Muscle of arm (tissue), 12 donors: ENCODE measurements around the gene PSME2. TPM values are rescaled to one million over a fixed set of nuclear protein-coding genes. Genes with fewer than 3 reads are reported as not detected.
A peak's percentile ranks its signal among the peaks of the same experiment; 100 is the strongest.

Source experiments
- DNase-seq: peaks from one replicate; pipeline ENCODE4 v3.0.0-alpha.2; 2013
- polyA plus RNA-seq, 12 donors: library from polyadenylated mRNA; unstranded; fragments of 120-200 nt; gene quantifications; one replicate each; pipeline ENCODE4 v1.2.1, GENCODE V29; 2013; ENCODE audit not compliant: insufficient read length in 12 of 12

PSME2 gene
- polyA plus RNA-seq, 12 donors: 68.9 to 105 (median 90.2) TPM; not detected in 1

GRCh38 chr14:24159777-24160498, 13.5 kb upstream of the PSME2 start:
- DNase-seq: no peak

- no peak for DNase-seq
These were observed 10.9 kb upstream of the PSME2 start for GRCh38 chr14:24157331-24157730.

GRCh38 chr14:24156840-24157239, 10.4 kb upstream of the PSME2 start:
- DNase-seq: no peak

DNA sequence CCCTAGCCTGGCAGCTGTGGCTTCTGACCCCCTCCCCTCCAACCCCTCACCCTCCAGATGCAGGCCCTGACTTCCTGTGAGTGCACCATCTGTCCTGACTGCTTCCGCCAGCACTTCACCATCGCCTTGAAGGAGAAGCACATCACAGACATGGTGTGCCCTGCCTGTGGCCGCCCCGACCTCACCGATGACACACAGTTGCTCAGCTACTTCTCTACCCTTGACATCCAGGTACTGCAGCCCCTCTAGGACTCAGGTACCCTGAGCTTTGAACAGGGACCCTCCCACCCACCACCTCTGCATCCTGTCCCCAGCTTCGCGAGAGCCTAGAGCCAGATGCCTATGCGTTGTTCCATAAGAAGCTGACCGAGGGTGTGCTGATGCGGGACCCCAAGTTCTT, 8.7 kb upstream of the PSME2 start:
- no peak for DNase-seq

GRCh38 chr14:24151404-24152080, 5.1 kb upstream of the PSME2 start:
- DNase-seq: no peak

DNA sequence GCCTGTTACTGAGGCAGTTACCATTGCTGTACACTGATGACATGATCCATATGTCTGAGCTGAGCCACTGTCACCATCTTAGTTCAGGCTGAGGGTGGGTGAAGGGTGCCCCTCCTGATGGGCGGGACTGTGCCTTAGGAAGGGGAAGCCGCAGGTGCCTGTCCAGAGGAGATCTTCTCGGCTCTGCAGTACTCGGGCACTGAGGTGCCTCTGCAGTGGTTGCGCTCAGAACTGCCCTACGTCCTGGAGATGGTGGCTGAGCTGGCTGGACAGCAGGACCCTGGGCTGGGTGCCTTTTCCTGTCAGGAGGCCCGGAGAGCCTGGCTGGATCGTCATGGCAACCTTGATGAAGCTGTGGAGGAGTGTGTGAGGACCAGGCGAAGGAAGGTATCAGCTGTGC, 4.6 kb upstream of the PSME2 start:
- DNase-seq: no peak

GRCh38 chr14:24150567-24150966, 4.2 kb upstream of the PSME2 start:
- no peak for DNase-seq

DNA sequence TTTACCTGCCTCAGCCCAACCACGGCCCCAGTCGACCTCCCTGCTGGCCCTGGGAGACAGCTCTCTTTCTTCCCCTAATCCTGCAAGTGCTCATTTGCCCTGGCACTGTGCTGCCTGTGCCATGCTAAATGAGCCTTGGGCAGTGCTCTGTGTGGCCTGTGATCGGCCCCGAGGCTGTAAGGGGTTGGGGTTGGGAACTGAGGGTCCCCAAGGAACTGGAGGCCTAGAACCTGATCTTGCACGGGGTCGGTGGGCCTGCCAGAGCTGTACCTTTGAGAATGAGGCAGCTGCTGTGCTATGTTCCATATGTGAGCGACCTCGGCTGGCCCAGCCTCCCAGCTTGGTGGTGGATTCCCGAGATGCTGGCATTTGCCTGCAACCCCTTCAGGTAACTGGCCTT, 3.7 kb upstream of the PSME2 start:
- DNase-seq: no peak

DNA sequence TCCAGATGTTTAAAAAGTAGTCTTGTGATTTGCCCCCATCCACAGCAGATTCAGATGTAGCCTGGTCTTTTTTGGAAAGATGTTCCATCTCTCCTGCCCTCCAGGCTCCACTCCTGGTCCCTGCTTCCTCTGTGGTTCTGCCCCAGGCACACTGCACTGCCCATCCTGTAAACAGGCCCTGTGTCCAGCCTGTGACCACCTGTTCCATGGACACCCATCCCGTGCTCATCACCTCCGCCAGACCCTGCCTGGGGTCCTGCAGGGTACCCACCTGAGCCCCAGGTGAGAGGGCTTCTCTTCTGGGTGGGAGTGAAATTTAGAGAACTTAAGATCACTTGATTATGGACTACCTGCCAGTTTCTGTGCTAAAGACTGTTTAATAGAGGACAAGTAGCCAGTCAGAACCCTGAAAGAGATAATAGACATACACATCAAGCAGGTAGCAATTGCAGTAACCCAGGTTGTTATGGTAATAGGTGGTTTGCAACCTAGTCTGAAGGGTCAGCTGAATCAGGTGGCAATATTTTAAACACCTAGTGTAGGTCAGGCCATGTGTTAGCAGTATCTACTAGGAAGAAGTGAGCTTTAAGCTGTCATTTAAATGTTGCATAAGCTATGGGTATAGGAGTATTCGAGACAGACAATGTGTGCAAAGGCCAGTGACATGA, 3.0 kb upstream of the PSME2 start:
- DNase-seq: no peak

DNA sequence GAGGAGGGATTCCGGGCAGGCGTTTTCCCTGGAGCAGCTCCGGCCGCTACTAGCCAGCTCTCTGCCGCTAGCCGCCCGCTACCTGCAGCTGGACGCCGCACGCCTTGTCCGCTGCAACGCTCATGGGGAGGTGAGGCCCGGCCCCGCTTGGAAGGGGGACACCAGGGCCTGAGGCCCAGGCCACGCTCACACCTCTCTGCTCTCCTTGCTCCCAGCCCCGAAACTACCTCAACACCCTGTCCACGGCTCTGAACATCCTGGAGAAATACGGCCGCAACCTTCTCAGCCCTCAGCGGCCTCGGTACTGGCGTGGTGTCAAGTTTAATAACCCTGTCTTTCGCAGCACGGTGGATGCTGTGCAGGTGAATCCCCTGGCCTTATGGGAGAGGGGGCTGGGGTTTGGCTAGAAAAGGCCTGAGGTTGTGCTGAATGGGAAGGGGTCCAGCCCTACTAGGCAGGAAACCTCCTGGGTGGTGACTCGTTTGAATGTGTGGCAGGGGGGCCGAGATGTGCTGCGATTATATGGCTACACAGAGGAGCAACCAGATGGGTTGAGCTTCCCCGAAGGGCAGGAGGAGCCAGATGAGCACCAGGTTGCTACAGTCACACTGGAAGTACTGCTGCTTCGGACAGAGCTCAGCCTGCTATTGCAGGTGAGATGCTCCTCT, 1.5 kb upstream of the PSME2 start:
- no peak for DNase-seq

DNA sequence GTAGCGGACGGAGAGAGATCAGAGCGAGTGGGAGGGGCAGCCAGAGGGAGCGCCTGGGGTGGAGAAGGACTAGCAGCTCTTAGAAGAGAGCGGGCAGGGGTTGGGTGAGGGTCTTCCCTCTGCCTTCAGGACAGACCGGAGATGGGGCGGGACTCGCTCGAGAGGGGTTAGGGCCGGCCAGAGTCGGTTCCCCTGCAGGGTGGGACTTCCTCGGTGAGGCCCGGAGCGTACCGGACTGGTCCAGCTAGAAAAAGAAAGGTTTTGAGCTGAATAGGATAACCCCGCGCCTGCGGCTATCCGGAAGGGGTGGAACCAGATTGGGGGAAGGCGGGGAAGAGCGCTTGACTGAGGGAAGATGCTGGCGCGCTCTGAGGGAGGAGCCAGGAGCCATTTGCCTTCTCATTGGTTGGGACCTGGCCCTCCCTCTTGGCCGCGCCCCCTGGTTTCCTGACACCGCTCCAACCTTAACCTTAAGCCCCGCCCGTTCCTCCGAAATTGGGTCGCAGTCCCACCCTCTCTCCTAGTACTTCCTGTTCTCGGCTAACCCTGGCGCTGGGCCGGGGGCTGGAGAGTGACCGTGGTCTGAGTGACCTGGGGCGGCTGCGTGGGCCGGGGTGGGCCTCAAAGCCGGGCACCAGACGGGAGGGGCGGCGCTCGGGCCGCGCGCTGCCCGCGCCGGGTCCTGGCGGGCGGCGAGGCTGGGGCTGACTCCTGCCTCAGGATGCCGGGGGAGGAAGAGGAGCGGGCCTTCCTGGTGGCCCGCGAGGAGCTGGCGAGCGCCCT, 759 bp upstream of the PSME2 start, which contains the start of gene RNF31:
TSS of gene RNF31 (plus strand) at position 521 of the 783 bp plus-strand sequence. CDS start at position 722, 201 bp downstream.
- DNase-seq: peak; percentile 99

GRCh38 chr14:24145690-24146452, 539 bp downstream of the PSME2 start:
- DNase-seq: no peak

DNA sequence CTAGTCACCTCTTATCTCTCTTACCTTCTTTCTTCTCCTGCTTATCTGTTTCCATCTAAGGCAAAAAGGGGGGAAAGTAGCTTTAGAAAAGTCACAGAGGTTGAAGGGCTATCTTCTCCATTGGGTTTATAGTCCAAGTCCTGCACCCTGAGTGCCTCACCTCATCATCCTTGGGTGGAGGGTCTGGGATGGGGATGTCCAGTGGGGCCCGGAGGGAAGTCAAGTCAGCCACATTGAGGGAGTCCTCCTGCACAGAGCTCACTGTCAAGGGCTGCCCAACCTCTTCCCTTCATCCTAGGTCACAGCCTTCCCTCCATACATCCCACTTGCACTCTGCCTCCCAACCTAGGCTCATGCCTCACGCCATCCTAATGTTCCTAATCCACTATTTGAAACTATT, 1.2 kb downstream of the PSME2 start:
- no peak for DNase-seq

GRCh38 chr14:24144451-24144850, 2.0 kb downstream of the PSME2 start:
- no peak for DNase-seq

DNA sequence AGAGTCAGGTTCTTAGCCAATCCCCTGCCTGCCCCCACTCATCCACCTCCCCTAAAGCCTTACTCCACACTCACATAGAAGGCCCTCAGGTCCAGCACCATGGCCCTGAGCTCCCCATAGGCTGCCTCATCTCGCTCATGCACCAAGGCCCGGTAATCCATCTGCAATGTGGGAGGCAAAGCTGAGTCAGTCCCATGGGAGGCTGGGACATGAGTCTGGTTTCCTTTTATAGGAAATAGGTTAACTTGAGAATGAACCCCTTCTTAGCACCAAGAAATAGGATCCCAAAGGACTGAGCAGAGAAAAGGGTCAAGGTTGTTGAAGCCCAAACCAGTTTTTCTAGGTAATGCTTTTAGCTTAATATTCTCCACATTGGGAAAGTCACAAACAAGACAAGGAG, 2.9 kb downstream of the PSME2 start:
- no peak for DNase-seq

- peak; percentile 99 for DNase-seq
These were observed 5.1 kb downstream of the PSME2 start, which contains the start of gene EMC9 for GRCh38 chr14:24141097-24141880. Gene EMC9 (minus strand): TSS chr14:24141591. CDS start chr14:24141304, 287 bp downstream.

- DNase-seq: no peak
These were observed 7.0 kb downstream of the PSME2 start for GRCh38 chr14:24139272-24139934.

DNA sequence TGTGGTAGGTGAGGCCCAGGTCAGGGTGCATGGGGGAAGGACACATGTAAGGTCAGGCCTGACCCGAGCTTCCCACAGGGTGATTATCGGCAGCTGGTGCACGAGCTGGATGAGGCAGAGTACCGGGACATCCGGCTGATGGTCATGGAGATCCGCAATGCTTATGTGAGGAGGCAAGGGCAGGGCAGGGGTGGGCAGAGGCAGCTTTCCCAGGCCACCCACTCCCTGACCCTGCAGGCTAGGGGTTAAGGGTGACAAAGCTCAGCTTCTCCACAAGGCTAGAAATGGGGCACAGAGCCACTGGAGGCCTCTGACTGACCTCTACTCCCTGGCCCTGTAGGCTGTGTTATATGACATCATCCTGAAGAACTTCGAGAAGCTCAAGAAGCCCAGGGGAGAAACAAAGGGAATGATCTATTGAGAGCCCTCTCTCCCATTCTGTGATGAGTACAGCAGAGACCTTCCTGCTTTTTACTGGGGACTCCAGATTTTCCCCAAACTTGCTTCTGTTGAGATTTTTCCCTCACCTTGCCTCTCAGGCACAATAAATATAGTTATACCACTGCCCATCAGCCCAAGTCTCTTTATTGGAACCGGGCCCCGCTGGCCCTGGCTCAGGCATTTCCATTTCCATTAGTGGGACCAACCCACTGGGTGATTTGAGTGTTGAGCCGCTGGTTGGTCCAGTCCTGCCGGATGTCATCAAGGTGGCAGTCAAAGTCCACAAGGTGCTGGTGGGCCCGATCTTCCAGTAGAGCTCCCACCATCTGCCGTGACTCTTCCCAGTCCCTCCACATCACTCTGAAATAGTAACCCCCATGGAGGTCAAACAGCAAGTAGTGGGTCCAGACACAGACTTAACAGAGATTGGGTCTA, 7.8 kb downstream of the PSME2 start:
- no peak for DNase-seq
